ENCODE results near the gene ZNRF1.
"Not testable (repeated sequence)": the region's sequence is repeated elsewhere in the genome, so short reads cannot be mapped to it uniquely, and the experiment has no call there.

Gene ZNRF1

GRCh38 chr16:75025761-75026160 lies 26.9 kb downstream of the ZNRF1 start:
- Histone ChIP-seq H3K18ac (ENCODE audit: low read depth in 1 of 2, low read length in 2 of 2) (peak overlapping the region; percentile 6 to 57), H3K4me1 (ENCODE audit: control insufficient read depth, insufficient read depth, low read depth, low read length) (peaks cover 2% of the 10 kb centered on the region), H2BK12ac (ENCODE audit: low read length in 2 of 2) (no peak overlapping the region), H3K9ac (ENCODE audit: low read length) (peak overlapping the region; percentile 86), H4K8ac (ENCODE audit: low read length) (no peak overlapping the region), H3K4me2 (ENCODE audit: low read length, poor library complexity, severe bottlenecking) (no peak overlapping the region), H3K27ac (ENCODE audit: low read length, poor library complexity, severe bottlenecking) (no peak overlapping the region), H3K79me1 (replicated peaks; ENCODE audit: low read length, poor library complexity, severe bottlenecking) (peaks cover 15% of the 10 kb centered on the region), H2AK5ac (ENCODE audit: low read length, severe bottlenecking) (no peak overlapping the region), H2BK5ac (ENCODE audit: low read depth, low read length, poor library complexity, severe bottlenecking) (no peak overlapping the region), H3K23ac (ENCODE audit: low read length in 2 of 2) (no peak overlapping the region), H2AFZ (ENCODE audit: low read depth, low read length) (no peak overlapping the region), H3K9me3 (ENCODE audit: control insufficient read depth, low read length) (peaks cover 9% of the 10 kb centered on the region), H3K27me3 (ENCODE audit: control insufficient read depth in 1 of 2, insufficient read depth in 1 of 2, low read length in 2 of 2) (no peaks in the 10 kb centered on the region), H4K91ac (ENCODE audit: low read length) (no peak overlapping the region), H2BK120ac (ENCODE audit: low read depth, low read length) (no peak overlapping the region), H3K36me3 (ENCODE audit: control insufficient read depth in 1 of 2, insufficient read depth in 2 of 2, low read depth in 1 of 2, low read length in 2 of 2) (peaks cover 0 to 4% of the 10 kb centered on the region in 2 experiments), H3K14ac (ENCODE audit: low read length in 2 of 2) (no peak overlapping the region), H3K4ac (ENCODE audit: low read depth in 1 of 2, low read length in 2 of 2) (no peak overlapping the region), H2BK15ac (ENCODE audit: low read depth, poor library complexity, severe bottlenecking) (no peak overlapping the region), H3K4me3 (ENCODE audit: insufficient read depth in 1 of 2, low read depth in 1 of 2, low read length in 2 of 2) (no peak overlapping the region)
- WGBS: 69% methylated on average over 3 of the region's 3 CpGs
- DNase-seq: peak; percentile 47

- peaks cover 12% of the 10 kb centered on the region for H3K79me1 ChIP-seq (replicated peaks; ENCODE audit: low read length, poor library complexity, severe bottlenecking)
- H3K23ac ChIP-seq (ENCODE audit: low read length in 2 of 2); H3K4me2 ChIP-seq (ENCODE audit: low read length, poor library complexity, severe bottlenecking); H3K9me3 ChIP-seq (ENCODE audit: control insufficient read depth, low read length); H2AFZ ChIP-seq (ENCODE audit: low read depth, low read length); H2BK5ac ChIP-seq (ENCODE audit: low read depth, low read length, poor library complexity, severe bottlenecking); H3K4me1 ChIP-seq (ENCODE audit: control insufficient read depth, insufficient read depth, low read depth, low read length); H2BK15ac ChIP-seq (ENCODE audit: low read depth, poor library complexity, severe bottlenecking); H3K18ac ChIP-seq (ENCODE audit: low read depth in 1 of 2, low read length in 2 of 2); H4K8ac ChIP-seq (ENCODE audit: low read length); H2BK12ac ChIP-seq (ENCODE audit: low read length in 2 of 2); H3K14ac ChIP-seq (ENCODE audit: low read length in 2 of 2); H2BK120ac ChIP-seq (ENCODE audit: low read depth, low read length); H4K91ac ChIP-seq (ENCODE audit: low read length); H3K4me3 ChIP-seq (ENCODE audit: insufficient read depth in 1 of 2, low read depth in 1 of 2, low read length in 2 of 2); H3K27me3 ChIP-seq (ENCODE audit: control insufficient read depth in 1 of 2, insufficient read depth in 1 of 2, low read length in 2 of 2); H3K36me3 ChIP-seq (ENCODE audit: control insufficient read depth in 1 of 2, insufficient read depth in 2 of 2, low read depth in 1 of 2, low read length in 2 of 2): not testable (repeated sequence)
- WGBS: 83% methylated on average over 10 of the region's 10 CpGs
- peak; percentile 95 for DNase-seq
- H3K9ac ChIP-seq (ENCODE audit: low read length): peak overlapping the region; percentile 86
- H2AK5ac ChIP-seq (ENCODE audit: low read length, severe bottlenecking): peak overlapping the region; percentile 56
- H3K4ac ChIP-seq (ENCODE audit: low read depth in 1 of 2, low read length in 2 of 2): peak overlapping the region in 1 of 2 experiments; percentile 41
- peak overlapping the region; percentile 45 for H3K27ac ChIP-seq (ENCODE audit: low read length, poor library complexity, severe bottlenecking)
Observed at GRCh38 chr16:75026239-75026891, 27.5 kb downstream of the ZNRF1 start.

- no peak for DNase-seq
- H3K23ac ChIP-seq (ENCODE audit: low read length in 2 of 2): no peak overlapping the region
- no peak overlapping the region for H2AK5ac ChIP-seq (ENCODE audit: low read length, severe bottlenecking)
- H3K18ac ChIP-seq (ENCODE audit: low read depth in 1 of 2, low read length in 2 of 2): peak overlapping the region in 1 of 2 experiments; percentile 83
- H2BK120ac ChIP-seq (ENCODE audit: low read depth, low read length): peak overlapping the region; percentile 19
- WGBS: 93% methylated on average over 2 of the region's 2 CpGs
- peaks cover 16% of the 10 kb centered on the region for H3K79me1 ChIP-seq (replicated peaks; ENCODE audit: low read length, poor library complexity, severe bottlenecking)
- H3K27me3 ChIP-seq (ENCODE audit: control insufficient read depth in 1 of 2, insufficient read depth in 1 of 2, low read length in 2 of 2): no peaks in the 10 kb centered on the region
- no peak overlapping the region for H3K27ac ChIP-seq (ENCODE audit: low read length, poor library complexity, severe bottlenecking)
- H2BK5ac ChIP-seq (ENCODE audit: low read depth, low read length, poor library complexity, severe bottlenecking): no peak overlapping the region
- H3K4me1 ChIP-seq (ENCODE audit: control insufficient read depth, insufficient read depth, low read depth, low read length): peaks cover 2% of the 10 kb centered on the region
- no peak overlapping the region for H3K4me2 ChIP-seq (ENCODE audit: low read length, poor library complexity, severe bottlenecking)
- no peak overlapping the region for H3K14ac ChIP-seq (ENCODE audit: low read length in 2 of 2)
- H3K4me3 ChIP-seq (ENCODE audit: insufficient read depth in 1 of 2, low read depth in 1 of 2, low read length in 2 of 2): no peak overlapping the region
- H2AFZ ChIP-seq (ENCODE audit: low read depth, low read length): no peak overlapping the region
- H2BK12ac ChIP-seq (ENCODE audit: low read length in 2 of 2): no peak overlapping the region
- peak overlapping the region; percentile 86 for H3K9ac ChIP-seq (ENCODE audit: low read length)
- no peaks in the 10 kb centered on the region for H3K36me3 ChIP-seq (ENCODE audit: control insufficient read depth in 1 of 2, insufficient read depth in 2 of 2, low read depth in 1 of 2, low read length in 2 of 2)
- H3K9me3 ChIP-seq (ENCODE audit: control insufficient read depth, low read length): no peaks in the 10 kb centered on the region
- no peak overlapping the region for H4K8ac ChIP-seq (ENCODE audit: low read length)
- peak overlapping the region in 1 of 2 experiments; percentile 41 for H3K4ac ChIP-seq (ENCODE audit: low read depth in 1 of 2, low read length in 2 of 2)
- no peak overlapping the region for H2BK15ac ChIP-seq (ENCODE audit: low read depth, poor library complexity, severe bottlenecking)
- H4K91ac ChIP-seq (ENCODE audit: low read length): no peak overlapping the region
Observed at GRCh38 chr16:75026892-75027391, 28.1 kb downstream of the ZNRF1 start.

GRCh38 chr16:75027520-75028300 lies 28.9 kb downstream of the ZNRF1 start:
- 97% methylated on average over 6 of the region's 6 CpGs for WGBS
- Histone ChIP-seq H3K18ac (ENCODE audit: low read depth in 1 of 2, low read length in 2 of 2) (no peak overlapping the region), H3K79me1 (replicated peaks; ENCODE audit: low read length, poor library complexity, severe bottlenecking) (peaks cover 16% of the 10 kb centered on the region)

More at GRCh38 chr16:75027520-75028300, 28.9 kb downstream of the ZNRF1 start:
- Histone ChIP-seq H3K23ac (ENCODE audit: low read length in 2 of 2) (peak overlapping the region in 1 of 2 experiments; percentile 40), H2AFZ (ENCODE audit: low read depth, low read length) (no peak overlapping the region), H4K8ac (ENCODE audit: low read length) (no peak overlapping the region), H3K9me3 (ENCODE audit: control insufficient read depth, low read length) (no peaks in the 10 kb centered on the region), H3K4ac (ENCODE audit: low read depth in 1 of 2, low read length in 2 of 2) (peak overlapping the region in 1 of 2 experiments; percentile 6), H3K9ac (ENCODE audit: low read length) (peak overlapping the region; percentile 86), H3K4me3 (ENCODE audit: insufficient read depth in 1 of 2, low read depth in 1 of 2, low read length in 2 of 2) (no peak overlapping the region), H3K27me3 (ENCODE audit: control insufficient read depth in 1 of 2, insufficient read depth in 1 of 2, low read length in 2 of 2) (no peaks in the 10 kb centered on the region), H3K4me1 (ENCODE audit: control insufficient read depth, insufficient read depth, low read depth, low read length) (peaks cover 2% of the 10 kb centered on the region), H2BK12ac (ENCODE audit: low read length in 2 of 2) (peak overlapping the region in 1 of 2 experiments; percentile 19), H2AK5ac (ENCODE audit: low read length, severe bottlenecking) (no peak overlapping the region), H3K36me3 (ENCODE audit: control insufficient read depth in 1 of 2, insufficient read depth in 2 of 2, low read depth in 1 of 2, low read length in 2 of 2) (no peaks in the 10 kb centered on the region), H3K14ac (ENCODE audit: low read length in 2 of 2) (no peak overlapping the region), H2BK120ac (ENCODE audit: low read depth, low read length) (no peak overlapping the region), H3K27ac (ENCODE audit: low read length, poor library complexity, severe bottlenecking) (no peak overlapping the region), H3K4me2 (ENCODE audit: low read length, poor library complexity, severe bottlenecking) (no peak overlapping the region), H2BK15ac (ENCODE audit: low read depth, poor library complexity, severe bottlenecking) (no peak overlapping the region), H4K91ac (ENCODE audit: low read length) (no peak overlapping the region), H2BK5ac (ENCODE audit: low read depth, low read length, poor library complexity, severe bottlenecking) (no peak overlapping the region)
- DNase-seq: no peak
